B cell (primary cell): Measurements from ENCODE around the gene SLC15A4.

ENCODE experiments used
- EZH2 ChIP-seq: IDR thresholded peaks from 2 replicates; pipeline ENCODE4 v1.6.1; 2012; ENCODE audit warnings: borderline replicate concordance, low read depth, mild to moderate bottlenecking, moderate library complexity, low read length; ENCODE audit not compliant: insufficient read depth, poor library complexity, severe bottlenecking
- TF ChIP-seq, protein P1 (sequence below): fragments of 200-600 bp; IDR thresholded peaks from one replicate; pipeline ENCODE4 v1.8.0; 2022; ENCODE audit warnings: antibody characterized with exemption, mild to moderate bottlenecking

DNA sequence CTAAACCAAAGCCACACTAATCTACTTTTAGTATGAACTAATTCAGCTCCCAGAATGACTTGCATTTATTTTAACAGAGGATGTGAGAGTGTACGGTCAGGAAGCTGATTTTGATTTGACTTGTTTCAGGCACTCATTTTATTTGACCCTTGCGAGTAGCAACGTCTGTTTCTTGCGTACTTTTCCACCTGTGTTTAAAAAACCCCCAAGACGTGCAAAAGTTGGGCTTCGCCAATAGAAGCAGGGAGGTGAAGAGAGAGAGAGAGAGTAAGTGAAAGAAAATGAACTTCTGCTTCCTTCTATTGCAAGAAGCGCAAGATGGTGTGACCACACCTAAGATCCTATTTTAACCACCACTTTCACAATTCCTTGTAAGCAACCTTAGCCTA is 6.7 kb upstream of the SLC15A4 start:
- TF ChIP-seq, protein P1, sequence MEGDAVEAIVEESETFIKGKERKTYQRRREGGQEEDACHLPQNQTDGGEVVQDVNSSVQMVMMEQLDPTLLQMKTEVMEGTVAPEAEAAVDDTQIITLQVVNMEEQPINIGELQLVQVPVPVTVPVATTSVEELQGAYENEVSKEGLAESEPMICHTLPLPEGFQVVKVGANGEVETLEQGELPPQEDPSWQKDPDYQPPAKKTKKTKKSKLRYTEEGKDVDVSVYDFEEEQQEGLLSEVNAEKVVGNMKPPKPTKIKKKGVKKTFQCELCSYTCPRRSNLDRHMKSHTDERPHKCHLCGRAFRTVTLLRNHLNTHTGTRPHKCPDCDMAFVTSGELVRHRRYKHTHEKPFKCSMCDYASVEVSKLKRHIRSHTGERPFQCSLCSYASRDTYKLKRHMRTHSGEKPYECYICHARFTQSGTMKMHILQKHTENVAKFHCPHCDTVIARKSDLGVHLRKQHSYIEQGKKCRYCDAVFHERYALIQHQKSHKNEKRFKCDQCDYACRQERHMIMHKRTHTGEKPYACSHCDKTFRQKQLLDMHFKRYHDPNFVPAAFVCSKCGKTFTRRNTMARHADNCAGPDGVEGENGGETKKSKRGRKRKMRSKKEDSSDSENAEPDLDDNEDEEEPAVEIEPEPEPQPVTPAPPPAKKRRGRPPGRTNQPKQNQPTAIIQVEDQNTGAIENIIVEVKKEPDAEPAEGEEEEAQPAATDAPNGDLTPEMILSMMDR, result no peak
- no peak for TF ChIP-seq EZH2
